GM18508 (cell line): ENCODE results near the gene BABAM2.
"Not testable (repeated sequence)": the region's sequence is repeated elsewhere in the genome, so short reads cannot be mapped to it uniquely, and the experiment has no call there.

Experiments used
- ATAC-seq: cut with Tn5 transposase; IDR thresholded peaks from one replicate; pipeline ENCODE4 v1.9.1; 2021; ENCODE audit warnings: moderate number of reproducible peaks; ENCODE audit not compliant: insufficient read depth, unreplicated experiment

Gene BABAM2

DNA sequence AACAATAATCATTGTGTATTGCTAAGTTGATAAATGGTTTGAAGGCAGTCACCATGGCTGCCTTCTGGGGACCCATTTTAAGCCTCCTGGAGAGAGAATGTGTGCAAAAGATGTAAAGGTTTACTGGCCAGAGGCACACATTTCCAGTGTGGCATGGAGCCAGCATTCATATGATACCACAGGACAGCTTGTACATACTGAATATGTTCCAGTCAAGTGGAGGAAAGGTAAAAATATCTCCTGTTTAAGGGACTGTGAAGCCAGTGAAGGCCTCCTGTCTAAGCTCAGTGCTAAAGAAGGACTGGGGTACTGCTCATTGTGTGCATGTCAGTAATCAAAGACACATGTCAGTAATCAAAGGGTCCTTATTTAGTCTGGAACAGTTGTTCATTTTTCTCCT, 119.2 kb downstream of the BABAM2 start:
- ATAC-seq = no peak

DNA sequence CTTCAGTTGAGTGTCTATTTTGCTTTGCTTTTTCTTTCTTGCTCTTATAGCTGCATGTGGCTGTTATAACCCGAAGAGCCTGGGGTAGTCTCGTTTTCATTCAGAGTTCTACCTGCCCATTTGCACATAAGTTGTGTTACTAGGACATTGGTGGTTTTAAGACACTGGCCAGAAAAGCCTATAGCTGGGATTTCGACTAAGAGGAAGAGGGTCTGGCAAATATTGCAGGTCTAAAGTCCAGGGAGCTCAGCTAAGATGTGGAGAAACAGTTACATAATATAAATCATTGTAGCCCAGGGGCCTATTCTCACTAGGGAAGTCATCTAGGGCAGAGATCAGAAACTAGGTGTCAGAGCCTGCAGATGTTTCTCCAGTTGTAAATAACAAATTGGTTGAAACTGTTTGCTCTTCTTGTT, 120.8 kb downstream of the BABAM2 start:
- no peak for ATAC-seq

DNA sequence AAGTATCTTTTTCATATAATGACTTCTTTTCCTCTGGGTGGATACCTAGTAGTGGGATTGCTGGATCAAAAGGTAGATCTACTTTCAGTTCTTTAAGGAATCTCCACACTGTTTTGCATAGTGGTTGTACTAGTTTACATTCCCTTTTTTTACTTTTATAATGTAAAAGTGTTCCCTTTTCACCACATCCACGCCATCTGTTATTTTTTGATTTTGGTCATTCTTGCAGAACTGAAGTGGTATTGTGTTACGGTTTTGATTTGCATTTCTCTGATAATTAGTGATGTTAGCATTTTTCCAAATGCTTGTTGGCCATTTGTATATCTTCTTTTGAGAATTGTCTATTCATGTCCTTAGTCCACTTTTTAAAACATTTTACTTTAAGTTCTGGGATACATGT, 127.9 kb downstream of the BABAM2 start:
- ATAC-seq = not testable (repeated sequence)

DNA sequence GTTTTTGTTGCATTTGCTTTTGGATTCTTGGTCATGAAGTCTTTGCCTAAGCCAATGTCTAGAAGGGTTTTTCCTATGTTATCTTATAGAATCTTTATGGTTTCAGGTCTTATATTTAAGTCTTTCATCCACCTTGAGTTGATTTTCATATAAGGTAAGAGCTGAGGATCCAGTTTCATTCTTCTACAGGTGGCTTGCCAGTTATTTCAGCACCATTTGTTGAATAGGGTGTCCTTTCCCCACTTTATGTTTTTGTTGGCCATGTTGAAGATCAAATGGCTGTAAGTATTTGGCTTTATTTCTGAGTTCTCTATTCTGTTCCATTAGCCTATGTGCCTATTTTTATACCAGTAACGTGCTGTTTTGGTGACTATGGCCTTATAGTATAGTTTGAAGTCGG, 129.0 kb downstream of the BABAM2 start:
- ATAC-seq = not testable (repeated sequence)

DNA sequence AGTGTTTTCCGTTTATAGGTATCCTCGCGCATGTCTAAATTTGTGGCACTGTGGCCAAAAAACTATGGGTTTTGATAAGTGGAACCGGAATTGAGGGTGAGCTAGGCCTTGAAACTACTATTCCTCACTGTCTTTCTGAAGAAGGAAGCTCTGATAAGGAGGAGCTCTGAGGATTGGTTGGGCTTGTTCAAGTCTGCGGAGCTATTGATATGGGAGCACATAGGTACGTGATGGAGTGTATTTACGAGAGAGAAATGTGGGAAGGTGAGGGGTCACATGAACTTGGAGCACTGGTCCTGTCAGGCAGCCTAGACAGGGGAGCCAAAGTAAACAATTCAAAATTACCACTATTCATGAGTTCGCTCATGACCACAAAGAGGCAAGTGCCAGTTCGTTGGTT, 131.4 kb downstream of the BABAM2 start:
- no peak for ATAC-seq

DNA sequence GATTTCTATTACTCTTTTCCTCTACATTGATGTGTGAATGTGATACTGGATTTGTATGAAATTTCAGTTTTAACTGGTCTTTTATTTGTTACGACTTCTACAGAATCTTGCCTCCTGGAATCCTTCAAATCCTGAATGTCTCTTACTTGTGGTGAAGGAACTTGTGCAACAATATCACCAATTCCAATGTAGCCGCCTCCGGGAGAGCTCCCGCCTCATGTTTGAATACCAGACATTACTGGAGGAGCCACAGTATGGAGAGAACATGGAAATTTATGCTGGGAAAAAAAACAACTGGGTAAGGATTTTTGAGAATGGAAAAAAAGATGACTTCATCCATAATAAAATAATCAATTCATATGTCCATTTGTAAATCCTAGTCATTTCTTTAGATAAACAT, 134.6 kb downstream of the BABAM2 start:
- ATAC-seq = no peak

DNA sequence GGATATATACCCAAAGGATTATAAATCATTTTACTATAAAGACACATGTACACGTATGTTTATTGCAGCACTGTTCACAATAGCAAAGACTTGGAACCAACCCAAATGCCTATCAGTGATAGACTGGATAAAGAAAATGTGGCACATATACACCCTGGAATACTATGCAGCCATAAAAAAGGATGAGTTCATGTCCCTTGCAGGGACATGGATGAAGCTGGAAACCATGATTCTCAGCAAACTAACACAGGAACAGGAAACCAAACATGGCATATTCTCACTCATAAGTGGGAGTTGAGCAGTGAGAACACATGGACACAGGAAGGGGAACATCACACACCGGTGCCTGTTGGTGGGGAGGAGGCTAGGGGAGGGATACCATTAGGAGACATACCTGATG, 135.7 kb downstream of the BABAM2 start:
- not testable (repeated sequence) for ATAC-seq

DNA sequence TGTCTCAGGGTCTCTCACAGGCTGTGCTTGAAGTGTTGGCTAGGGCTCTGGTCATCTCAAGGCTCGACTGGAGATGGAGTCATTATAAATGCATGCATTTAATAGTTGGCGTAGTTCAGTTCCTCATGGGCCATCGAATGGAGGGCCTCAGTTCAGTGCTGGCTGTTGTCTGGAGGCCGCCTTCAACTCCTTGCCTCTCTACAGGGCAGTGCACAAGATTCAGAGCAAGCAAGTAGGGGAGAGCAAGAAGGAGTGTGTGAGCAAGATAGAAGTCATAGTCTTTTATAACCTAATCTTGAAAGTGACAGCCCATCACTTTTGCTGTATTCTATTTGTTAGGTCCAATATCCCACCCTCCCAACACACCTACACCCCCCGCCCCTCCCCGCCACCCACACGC, 137.5 kb downstream of the BABAM2 start:
- no peak for ATAC-seq

DNA sequence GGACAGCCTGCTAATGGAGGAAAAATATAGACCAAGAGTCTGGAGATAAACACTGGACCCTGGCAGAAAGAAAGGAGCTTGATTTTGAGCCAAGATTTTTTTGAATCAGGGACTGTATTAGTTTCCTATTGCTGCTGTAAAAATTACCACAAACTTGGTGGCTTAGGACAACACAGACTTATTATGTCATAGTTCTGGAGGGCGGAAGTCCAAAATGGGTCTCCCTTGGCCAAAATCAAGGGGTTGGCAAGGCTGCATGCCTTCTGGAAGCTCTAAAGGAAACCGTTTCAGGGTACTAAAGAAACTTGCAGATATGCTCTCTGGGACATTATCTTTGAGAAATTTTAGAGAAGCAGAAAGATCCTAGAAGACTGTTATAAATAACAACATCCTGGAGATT, 140.1 kb downstream of the BABAM2 start:
- ATAC-seq = no peak

DNA sequence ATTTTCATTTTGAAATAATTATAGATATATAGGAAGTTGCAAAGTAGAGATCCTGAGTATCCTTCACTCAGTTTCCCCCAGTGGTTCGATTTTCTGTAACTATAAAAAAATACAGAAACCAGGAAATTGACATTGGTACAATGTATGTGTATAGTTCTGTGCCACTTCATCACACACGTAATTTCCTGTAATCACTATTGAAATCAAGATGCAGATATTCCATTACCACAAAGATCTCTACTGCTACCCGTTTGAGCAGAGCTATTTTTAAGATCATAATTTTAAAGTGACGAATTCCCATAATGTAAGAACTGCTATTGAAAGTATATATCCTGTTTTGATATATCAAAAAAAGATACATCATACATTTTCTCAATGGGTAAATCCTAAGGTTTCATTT, 142.3 kb downstream of the BABAM2 start:
- no peak for ATAC-seq

DNA sequence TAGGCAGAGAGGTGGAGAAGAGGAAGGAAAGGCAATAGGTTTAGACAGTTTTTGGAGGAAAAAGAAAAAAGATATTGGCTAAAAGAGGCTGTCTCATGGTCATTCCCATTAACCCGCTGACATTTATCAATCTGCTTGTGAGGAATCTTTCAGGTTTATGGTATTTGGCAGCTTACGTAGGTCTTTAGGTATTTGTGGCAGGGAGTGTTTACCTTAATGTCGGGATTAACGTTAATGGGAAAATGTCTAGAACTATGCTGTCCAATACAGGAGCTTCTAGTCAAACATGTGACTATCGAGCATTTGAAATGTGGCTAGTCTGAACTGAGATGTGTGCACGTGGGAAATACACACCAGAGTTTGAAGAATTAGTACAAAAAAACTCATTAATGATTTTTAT, 144.2 kb downstream of the BABAM2 start:
- ATAC-seq = no peak

DNA sequence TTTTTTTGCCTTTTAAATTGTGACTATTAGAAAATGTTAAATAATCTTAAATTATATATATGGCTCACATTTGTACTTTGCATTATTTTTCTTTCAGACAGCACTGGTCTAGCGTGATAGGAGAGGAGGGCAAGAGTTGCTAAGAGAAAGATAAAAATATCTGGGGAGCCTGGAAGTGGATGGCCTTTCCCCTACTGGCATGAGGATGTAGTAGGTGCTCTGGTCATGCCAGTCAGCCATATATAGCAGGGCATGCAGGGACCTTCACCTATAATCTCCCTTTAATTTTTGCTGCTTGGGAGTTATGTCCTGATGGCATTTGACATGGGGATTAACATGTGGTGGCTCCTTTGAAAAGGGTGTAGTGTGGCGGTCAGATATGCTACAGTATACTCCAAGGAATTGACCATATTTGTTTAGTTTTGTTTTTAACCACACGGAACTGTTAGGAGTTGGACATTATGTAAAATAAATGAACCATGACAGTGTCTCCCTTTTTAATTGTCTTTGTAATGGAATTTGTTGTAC, 144.7 kb downstream of the BABAM2 start:
- ATAC-seq = no peak

DNA sequence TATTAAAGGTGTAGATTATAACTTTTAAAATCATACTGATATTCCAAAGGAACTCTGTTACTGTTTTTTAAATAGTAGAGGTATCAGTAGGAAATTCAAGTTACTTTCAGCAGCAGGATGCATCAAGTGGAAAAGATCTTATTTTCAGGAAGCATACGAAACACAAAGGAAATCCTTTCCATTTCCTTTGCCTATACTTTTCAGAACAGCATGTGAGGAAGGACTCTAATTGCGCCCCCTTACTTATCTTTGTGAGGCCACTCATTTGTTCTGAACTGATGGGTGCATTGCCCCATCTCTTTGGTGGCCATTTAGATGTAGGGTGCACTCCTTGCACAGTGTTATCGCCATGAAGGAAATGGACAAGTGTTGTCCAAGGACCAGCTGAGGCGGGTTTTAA, 145.3 kb downstream of the BABAM2 start:
- no peak for ATAC-seq

DNA sequence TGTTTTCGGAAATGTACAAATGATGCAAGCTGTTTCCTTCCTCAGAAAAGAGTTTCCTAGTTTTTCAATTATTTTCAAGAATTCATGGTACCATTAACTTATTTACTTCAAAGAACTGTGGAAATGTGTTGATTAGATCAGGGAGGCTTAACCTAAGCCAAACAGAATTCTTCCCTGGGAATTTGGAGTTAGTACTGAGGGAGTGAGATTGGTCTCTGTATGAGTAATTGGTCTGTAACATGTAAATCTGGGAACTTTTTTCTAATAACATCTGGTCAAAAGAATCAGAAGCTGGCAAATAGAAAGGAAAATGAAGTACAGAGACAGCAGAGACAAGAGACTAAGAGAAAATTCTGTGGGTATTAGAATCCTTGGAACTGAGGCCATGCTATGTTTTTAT, 145.8 kb downstream of the BABAM2 start:
- no peak for ATAC-seq

DNA sequence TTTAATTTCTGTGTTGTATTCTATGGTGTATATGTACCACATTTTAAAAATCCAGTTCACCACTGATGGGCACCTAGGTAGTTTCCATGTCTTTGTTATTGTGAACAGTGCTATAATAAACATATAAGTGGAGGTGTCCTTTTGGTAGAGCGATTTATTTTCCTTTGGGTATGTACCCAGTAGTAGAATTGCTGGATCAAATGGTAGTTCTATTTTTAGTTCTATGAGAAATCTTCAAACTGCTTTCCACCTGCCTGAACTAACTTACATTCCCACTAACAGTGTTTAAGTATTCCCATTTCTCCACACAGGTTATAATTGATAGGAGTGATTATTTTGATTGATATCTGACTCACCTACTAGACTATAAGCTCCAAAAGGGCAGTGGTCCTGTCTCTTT, 148.2 kb downstream of the BABAM2 start:
- no peak for ATAC-seq

DNA sequence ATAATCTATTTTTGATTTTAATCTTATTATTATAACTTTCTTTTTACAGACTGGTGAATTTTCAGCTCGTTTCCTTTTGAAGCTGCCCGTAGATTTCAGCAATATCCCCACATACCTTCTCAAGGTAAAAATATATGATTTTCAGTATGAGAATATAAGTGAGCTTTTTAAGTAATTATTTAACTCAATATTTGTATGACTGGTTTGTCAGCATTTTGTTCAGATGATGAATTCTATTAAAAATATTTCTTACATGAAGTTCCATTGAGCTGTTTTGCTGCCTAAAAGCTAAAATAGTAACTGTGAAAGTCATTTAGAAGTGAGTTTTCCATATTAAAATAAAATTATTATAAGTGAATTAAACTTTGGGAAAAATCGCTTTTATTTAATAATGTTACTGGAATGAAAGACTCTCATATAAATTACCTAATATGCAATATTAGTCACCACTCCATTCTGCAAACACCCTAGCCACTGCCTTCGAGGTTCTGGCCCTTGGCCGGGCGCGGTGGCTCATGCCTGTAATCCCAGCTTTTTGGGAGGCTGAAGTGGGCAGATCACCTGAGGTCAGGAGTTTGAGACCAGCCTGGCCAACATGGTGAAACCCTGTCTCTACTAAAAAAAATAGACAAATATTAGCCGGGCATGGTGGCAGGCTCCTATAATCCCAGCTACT, 155.3 kb downstream of the BABAM2 start:
- no peak for ATAC-seq

DNA sequence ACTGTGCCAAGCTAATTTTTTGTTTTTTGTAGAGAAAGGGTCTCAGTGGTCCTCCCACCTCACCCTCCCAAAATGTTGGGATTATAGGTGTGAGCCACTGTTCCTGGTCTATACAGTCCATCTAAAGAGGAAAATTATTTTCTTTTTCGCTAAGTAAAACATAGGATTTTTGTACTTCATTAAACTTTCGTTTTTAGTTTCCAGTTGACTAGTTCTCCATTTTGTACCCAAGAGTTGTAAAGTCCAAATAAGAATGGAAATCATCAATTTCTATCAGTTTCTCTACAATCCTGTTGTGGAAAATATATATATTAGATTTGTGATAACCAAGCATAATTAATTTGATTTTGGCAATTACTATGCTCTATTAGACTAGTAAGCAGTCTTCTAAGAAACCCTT, 156.4 kb downstream of the BABAM2 start:
- no peak for ATAC-seq

DNA sequence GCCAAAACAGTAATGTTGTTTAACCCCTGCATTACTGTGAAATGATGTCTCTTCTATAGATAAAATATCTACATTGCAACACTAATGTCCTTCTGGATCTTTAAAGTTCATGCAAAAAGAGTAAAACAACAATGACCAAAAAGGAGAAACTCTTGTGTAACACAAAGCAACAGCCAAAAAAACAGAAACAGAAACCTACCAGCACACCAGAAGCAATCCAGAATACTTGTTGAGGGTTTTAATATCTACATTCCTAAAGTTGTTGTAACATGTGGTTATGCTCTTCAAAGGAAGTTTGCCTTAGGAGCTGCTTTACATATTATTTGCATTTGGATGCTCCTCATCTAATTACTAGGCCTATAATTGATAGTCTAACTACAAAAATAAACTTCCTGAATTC, 157.2 kb downstream of the BABAM2 start:
- no peak for ATAC-seq

DNA sequence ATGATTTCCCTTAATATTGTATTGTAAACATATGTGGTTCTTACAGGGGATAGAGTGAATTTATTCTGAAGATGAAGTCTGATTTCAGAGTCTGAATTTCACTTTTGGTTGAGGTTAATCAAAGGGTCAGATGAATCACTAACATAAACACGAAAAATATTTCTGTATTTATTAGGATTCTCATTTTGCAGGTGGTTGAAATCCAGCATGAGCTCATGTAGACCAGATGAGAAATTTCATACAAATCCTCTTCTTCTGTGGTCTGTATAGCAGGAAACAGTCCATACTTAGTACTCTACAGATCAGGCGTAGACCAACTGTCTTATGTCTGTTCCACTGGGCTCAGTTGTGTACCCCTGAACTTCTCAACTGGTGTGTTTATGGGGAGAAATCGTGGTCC, 157.8 kb downstream of the BABAM2 start:
- ATAC-seq = no peak

DNA sequence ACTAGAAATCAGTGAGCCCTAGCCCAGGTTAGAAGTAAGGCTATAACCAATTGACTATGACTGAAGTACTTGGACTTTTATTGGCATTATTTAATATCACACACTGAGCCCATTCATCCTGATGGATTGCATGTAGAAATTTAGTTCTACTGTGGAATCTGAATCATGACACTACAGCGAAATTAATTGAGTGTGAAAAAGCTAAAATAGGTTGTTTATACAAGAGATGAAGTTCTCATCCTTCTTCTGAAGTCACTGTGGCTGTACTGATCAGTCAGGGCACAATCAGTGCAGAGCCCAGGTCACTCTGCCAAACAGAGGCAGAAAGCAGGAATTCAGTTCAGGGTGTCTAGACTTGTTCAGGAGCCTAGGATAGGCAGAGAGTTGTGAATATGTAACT, 158.9 kb downstream of the BABAM2 start:
- ATAC-seq = no peak

DNA sequence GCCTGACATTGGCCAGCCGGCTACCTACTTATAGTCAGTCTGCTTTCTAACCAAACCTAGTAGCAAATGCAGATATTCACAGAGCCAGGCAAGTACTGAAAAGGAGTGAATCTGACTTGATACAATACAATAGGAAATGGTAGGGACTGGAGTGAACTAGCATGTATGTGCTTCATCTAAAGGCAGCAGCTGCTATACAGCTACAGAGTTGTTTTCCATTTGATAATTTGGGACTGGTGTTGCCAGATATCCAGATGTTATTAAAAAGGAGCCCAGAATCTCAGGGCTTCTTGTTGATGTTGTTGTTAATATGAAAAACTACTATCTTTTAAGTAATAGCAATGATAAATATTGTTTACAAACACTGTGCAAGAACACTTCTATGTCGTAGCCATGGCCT, 159.4 kb downstream of the BABAM2 start:
- ATAC-seq = no peak

DNA sequence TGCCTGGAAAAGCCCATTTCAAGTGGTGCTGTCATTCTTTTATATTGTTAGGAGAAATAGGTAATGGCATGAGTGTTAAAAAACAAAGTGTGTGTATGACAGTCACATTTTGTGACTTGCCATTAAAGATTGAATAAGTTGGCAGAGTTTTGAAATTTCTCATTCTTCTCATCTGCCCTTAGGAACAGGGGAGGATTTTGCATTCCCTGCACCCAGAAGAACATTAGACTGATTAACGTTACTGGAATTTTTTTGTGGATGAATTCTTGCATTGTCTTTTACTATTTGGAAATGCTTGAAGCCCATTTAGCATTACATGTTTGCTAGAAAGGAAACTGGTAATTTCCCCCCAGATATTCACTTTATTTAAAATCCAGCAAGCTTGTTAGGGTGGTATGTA, 162.2 kb downstream of the BABAM2 start:
- no peak for ATAC-seq

DNA sequence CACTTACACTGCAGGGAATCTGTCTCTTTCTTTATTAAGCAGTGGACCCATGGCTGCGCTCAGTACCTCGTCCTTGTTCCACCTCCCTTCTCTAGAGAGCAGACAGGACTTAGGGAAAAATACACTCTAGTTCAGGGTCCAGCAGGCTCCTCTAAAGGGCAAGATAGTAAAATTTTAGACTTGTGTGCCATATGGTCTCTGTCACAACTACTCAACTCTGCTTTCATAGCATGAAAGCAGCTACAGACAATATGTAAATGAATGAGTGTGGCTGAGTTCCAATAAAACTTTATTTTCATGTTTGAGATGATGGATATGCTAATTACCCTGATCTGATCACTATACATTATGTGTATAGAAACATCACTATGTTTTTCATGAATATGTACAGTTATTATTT, 163.1 kb downstream of the BABAM2 start:
- ATAC-seq = no peak
